T-helper 2 cell (primary cell): ENCODE data around the gene ATF6.
A peak's percentile ranks its signal among the peaks of the same experiment; 100 is the strongest.

Source experiments
- DNase-seq, 5 experiments: peaks; one replicate each; pipeline versions ENCODE4 v3.0.0 to v3.0.0-alpha.2; 2012 to 2022

Gene ATF6

GRCh38 chr1:161899091-161899490 lies 133.0 kb downstream of the ATF6 start:
- DNase-seq: no peak

- DNase-seq: no peak
Measured at GRCh38 chr1:161900160-161900559, 134.0 kb downstream of the ATF6 start.

- no peak for DNase-seq
Measured at GRCh38 chr1:161902182-161902581, 136.1 kb downstream of the ATF6 start.

- peak in 1 of 5 experiments; percentile 33 for DNase-seq
Measured at GRCh38 chr1:161905269-161905884, 139.3 kb downstream of the ATF6 start.

- no peak for DNase-seq
Measured at GRCh38 chr1:161907265-161907664, 141.1 kb downstream of the ATF6 start.

GRCh38 chr1:161908264-161908663 lies 142.1 kb downstream of the ATF6 start:
- DNase-seq: no peak

GRCh38 chr1:161910604-161911003 lies 144.5 kb downstream of the ATF6 start:
- DNase-seq: no peak

- DNase-seq: no peak
Measured at GRCh38 chr1:161913482-161914140, 147.5 kb downstream of the ATF6 start.

- DNase-seq: no peak
Measured at GRCh38 chr1:161914595-161914994, 148.5 kb downstream of the ATF6 start.

- DNase-seq: no peak
Measured at GRCh38 chr1:161915051-161915503, 149.0 kb downstream of the ATF6 start.

- DNase-seq: no peak
Measured at GRCh38 chr1:161915978-161916377, 149.9 kb downstream of the ATF6 start.

GRCh38 chr1:161919229-161919628 lies 153.1 kb downstream of the ATF6 start:
- peak in 1 of 5 experiments; percentile 22 for DNase-seq

- no peak for DNase-seq
Measured at GRCh38 chr1:161921491-161921890, 155.4 kb downstream of the ATF6 start.

- no peak for DNase-seq
Measured at GRCh38 chr1:161921990-161922389, 155.9 kb downstream of the ATF6 start.

GRCh38 chr1:161928056-161928455 lies 161.9 kb downstream of the ATF6 start:
- no peak for DNase-seq

- no peak for DNase-seq
Measured at GRCh38 chr1:161929137-161929536, 163.0 kb downstream of the ATF6 start.

- DNase-seq: no peak
Measured at GRCh38 chr1:161930064-161930463, 163.9 kb downstream of the ATF6 start.

GRCh38 chr1:161932668-161933067 lies 166.5 kb downstream of the ATF6 start:
- DNase-seq: no peak

GRCh38 chr1:161933592-161934588 lies 167.8 kb downstream of the ATF6 start:
- peak in 2 of 5 experiments; percentile 16 to 80 for DNase-seq

- peak in 1 of 5 experiments; percentile 32 for DNase-seq
Measured at GRCh38 chr1:161935264-161935663, 169.1 kb downstream of the ATF6 start.

- no peak for DNase-seq
Measured at GRCh38 chr1:161936786-161937185, 170.7 kb downstream of the ATF6 start.

GRCh38 chr1:161940866-161941591 lies 174.9 kb downstream of the ATF6 start:
- no peak for DNase-seq
